Neutrophil (primary cell): ENCODE results near the gene CDK4.
A peak's percentile ranks its signal among the peaks of the same experiment; 100 is the strongest.
"Not testable (repeated sequence)": the region's sequence is repeated elsewhere in the genome, so short reads cannot be mapped to it uniquely, and the experiment has no call there.

Source experiments
- H3K27ac ChIP-seq: fragments of 200-600 bp; sonication (generic); 2 replicates; pipeline ENCODE4 v1.5.1; 2016; ENCODE audit warnings: mild to moderate bottlenecking, moderate library complexity
- H3K27me3 ChIP-seq: fragments of 200-600 bp; sonication (generic); 2 replicates; pipeline ENCODE4 v1.6.0; 2016; ENCODE audit warnings: mild to moderate bottlenecking
- H3K36me3 ChIP-seq: fragments of 200-600 bp; sonication (generic); 2 replicates; pipeline ENCODE4 v1.5.1; 2017
- H3K4me1 ChIP-seq, 2 experiments: fragments of 200-600 bp in 1 of 2; sonication (generic) in 1 of 2; 1 replicate in 1 of 2; 2 replicates in 1 of 2; pipeline versions ENCODE4 v1.5.1 to v1.6.1; 2013 to 2016; ENCODE audit warnings: low read depth in 1 of 2, low read length in 1 of 2, mild to moderate bottlenecking in 1 of 2, moderate library complexity in 1 of 2; ENCODE audit not compliant: control insufficient read depth in 1 of 2, insufficient read depth in 1 of 2
- H3K4me3 ChIP-seq, 2 experiments: fragments of 200-600 bp in 1 of 2; sonication (generic) in 1 of 2; 1 replicate in 1 of 2; 2 replicates in 1 of 2; pipeline ENCODE4 v1.5.1; 2013 to 2016; ENCODE audit warnings: low read depth in 1 of 2, low read length in 1 of 2, mild to moderate bottlenecking in 1 of 2, moderate library complexity in 1 of 2
- H3K9me3 ChIP-seq: fragments of 200-600 bp; sonication (generic); 2 replicates; pipeline ENCODE4 v1.5.1; 2016
- CTCF ChIP-seq: fragments of 200-600 bp; sonication (generic); IDR thresholded peaks from 2 replicates; pipeline ENCODE4 v1.5.1; 2016; ENCODE audit warnings: antibody characterized with exemption

CDK4 gene

GRCh38 chr12:57722716-57723629 is 29.1 kb downstream of the CDK4 start:
- peak overlapping the region; percentile 61 for H3K27ac ChIP-seq
- H3K36me3 ChIP-seq: peaks cover 96% of the 10 kb centered on the region
- TF ChIP-seq CTCF: no peak
- no peaks in the 10 kb centered on the region for H3K9me3 ChIP-seq
- no peaks in the 10 kb centered on the region for H3K27me3 ChIP-seq
- no peak overlapping the region for H3K4me3 ChIP-seq
- H3K4me1 ChIP-seq: no peaks in the 10 kb centered on the region

GRCh38 chr12:57721846-57722608 is 30.1 kb downstream of the CDK4 start:
- not testable (repeated sequence) for H3K4me3 ChIP-seq, H3K27me3 ChIP-seq, H3K4me1 ChIP-seq, H3K9me3 ChIP-seq
- H3K27ac ChIP-seq: peak overlapping the region; percentile 33
- H3K36me3 ChIP-seq: peaks cover 96% of the 10 kb centered on the region

GRCh38 chr12:57720606-57721595 is 31.2 kb downstream of the CDK4 start:
- Histone ChIP-seq H3K4me1 (no peaks in the 10 kb centered on the region), H3K27ac (peak overlapping the region; percentile 33), H3K27me3 (no peaks in the 10 kb centered on the region), H3K4me3 (no peak overlapping the region), H3K9me3 (no peaks in the 10 kb centered on the region), H3K36me3 (peaks cover 96% of the 10 kb centered on the region)
- no peak for TF ChIP-seq CTCF

- H3K9me3 ChIP-seq: no peaks in the 10 kb centered on the region
- H3K4me3 ChIP-seq: no peak overlapping the region
- H3K4me1 ChIP-seq: no peaks in the 10 kb centered on the region
- TF ChIP-seq CTCF: no peak
- peaks cover 98% of the 10 kb centered on the region for H3K36me3 ChIP-seq
- H3K27ac ChIP-seq: no peak overlapping the region
- H3K27me3 ChIP-seq: no peaks in the 10 kb centered on the region
These were observed 32.1 kb downstream of the CDK4 start for GRCh38 chr12:57719777-57720605.

GRCh38 chr12:57718641-57719528 is 33.2 kb downstream of the CDK4 start:
- Histone ChIP-seq H3K4me1 (no peaks in the 10 kb centered on the region), H3K27me3 (no peaks in the 10 kb centered on the region), H3K9me3 (no peaks in the 10 kb centered on the region), H3K36me3 (peaks cover 98% of the 10 kb centered on the region), H3K4me3 (no peak overlapping the region), H3K27ac (no peak overlapping the region)
- TF ChIP-seq CTCF: no peak
